Kidney (tissue), 14 donors: ENCODE measurements around the gene SEPTIN12. TPM values are rescaled to one million over a fixed set of nuclear protein-coding genes. Genes with fewer than 3 reads are reported as not detected.

Experiments used
- DNase-seq, 5 donors: peaks; one replicate each; pipeline ENCODE4 v3.0.0-alpha.2; 2013 to 2020
- FAIRE-seq: peaks from 2 replicates; lab custom pipeline; 2012; peaks lifted over from hg19 to GRCh38; lab: Jason Lieb, UNC
- H3K27ac ChIP-seq, 2 donors: one replicate each; pipeline ENCODE4 v1.7.0; 2013; ENCODE audit warnings: low read depth in 2 of 2, low read length in 2 of 2, inconsistent platforms in 1 of 2
- H3K27me3 ChIP-seq: one replicate; pipeline ENCODE4 v1.7.1; 2013; ENCODE audit warnings: low read length, inconsistent platforms; ENCODE audit not compliant: control insufficient read depth, insufficient read depth
- H3K36me3 ChIP-seq, 3 donors: one replicate each; pipeline versions ENCODE4 v1.7.0 to v1.7.1; 2013; ENCODE audit warnings: low read length in 3 of 3, control low read depth in 1 of 3, inconsistent platforms in 1 of 3; ENCODE audit not compliant: insufficient read depth in 3 of 3, control insufficient read depth in 2 of 3
- H3K4me1 ChIP-seq, 3 donors: one replicate each; pipeline versions ENCODE4 v1.7.0 to v1.7.1; 2013; ENCODE audit warnings: low read length in 3 of 3, inconsistent platforms in 1 of 3, low read depth in 1 of 3; ENCODE audit not compliant: control insufficient read depth in 2 of 3, insufficient read depth in 2 of 3
- H3K4me3 ChIP-seq, 3 donors: one replicate each; pipeline versions ENCODE4 v1.7.0 to v1.8.1; 2013; ENCODE audit warnings: low read length in 3 of 3, control low read depth in 1 of 3, inconsistent platforms in 1 of 3
- H3K9ac ChIP-seq, 3 donors: one replicate each; pipeline versions ENCODE4 v1.7.0 to v1.7.1; 2013; ENCODE audit warnings: low read length in 3 of 3, control low read depth in 1 of 3, inconsistent platforms in 1 of 3
- H3K9me3 ChIP-seq, 3 donors: one replicate each; pipeline versions ENCODE4 v1.7.0 to v1.7.1; 2013; ENCODE audit warnings: low read length in 3 of 3, control low read depth in 1 of 3, inconsistent platforms in 1 of 3; ENCODE audit not compliant: control insufficient read depth in 2 of 3, insufficient read depth in 1 of 3
- CTCF ChIP-seq: IDR thresholded peaks from 3 replicates; pipeline ENCODE4 v1.5.1; 2012; ENCODE audit warnings: mild to moderate bottlenecking, moderate library complexity, borderline replicate concordance; ENCODE audit not compliant: insufficient read depth; ENCODE audit errors: extremely low read depth
- intact Hi-C: fragments of 100-400 bp; cut with DNase I; formaldehyde crosslinking; loops from one replicate; pipeline ENCODE4 v1.11.1; 2022
- polyA plus RNA-seq: library from polyadenylated mRNA; stranded (reverse); fragments of 350-450 nt; fragmentation: Illumina TruSeq; extraction: RNeasy Lipid Tissue Mini Kit (QIAGEN cat#74804); gene quantifications from one replicate; pipeline ENCODE4 v1.2.3, GENCODE V29; 2014; ENCODE audit warnings: low read depth, low replicate concordance; ENCODE audit not compliant: insufficient read depth
- total RNA-seq: library from RNA; stranded (reverse); fragmentation: NEBNext Ultra II Directional; extraction: Animal tissue kit (Norgen Biotek cat#: 25700); gene quantifications from one replicate; pipeline ENCODE4 v1.2.1, GENCODE V29; 2021
- donor health status: control.
- donor health status: control.
- donor health status: control.
- donor health status: control.
- donor health status: control.
- donor health status: DM: yes; HTN: yes; CAD: no.
- donor health status: Normal renal cell carcinoma (clear cell type).

Gene SEPTIN12
- total and polyA plus RNA-seq, 2 donors from 2014 or later = not detected

GRCh38 chr16:4798456-4798855 lies 10.3 kb upstream of the SEPTIN12 start:
- no peak overlapping the region for H3K27ac ChIP-seq
- DNase-seq = peak in 1 of 5 donors; percentile 71
- FAIRE-seq = no peak

GRCh38 chr16:4797805-4798252 lies 9.7 kb upstream of the SEPTIN12 start:
- Histone ChIP-seq H3K27ac (no peak overlapping the region), H3K36me3 (peaks cover 0 to 10% (median 2%) of the 10 kb centered on the region in 3 donors), H3K9me3 (no peaks in the 10 kb centered on the region), H3K4me3 (no peak overlapping the region), H3K27me3 (no peaks in the 10 kb centered on the region), H3K9ac (no peak overlapping the region), H3K4me1 (peaks cover 0 to 14% (median 0%) of the 10 kb centered on the region in 3 donors)
- TF ChIP-seq CTCF = no peak
- peak in 1 of 5 donors; percentile 68 for DNase-seq
- intact Hi-C loops = no loop called here
- FAIRE-seq = no peak

More at GRCh38 chr16:4798456-4798855, 10.3 kb upstream of the SEPTIN12 start:
- Histone ChIP-seq H3K4me1 (peaks cover 0 to 14% (median 0%) of the 10 kb centered on the region in 3 donors), H3K27me3 (no peaks in the 10 kb centered on the region), H3K9me3 (no peaks in the 10 kb centered on the region), H3K36me3 (peaks cover 0 to 10% (median 2%) of the 10 kb centered on the region in 3 donors), H3K4me3 (no peak overlapping the region), H3K9ac (no peak overlapping the region)
- TF ChIP-seq CTCF = no peak
- intact Hi-C loops = no loop called here

GRCh38 chr16:4796982-4797804 lies 9.0 kb upstream of the SEPTIN12 start:
- no peaks in the 10 kb centered on the region for H3K27me3 ChIP-seq
- H3K9me3 ChIP-seq = no peaks in the 10 kb centered on the region
- intact Hi-C loops = no loop called here
- DNase-seq = peak in 1 of 5 donors; percentile 63
- peaks cover 0 to 10% (median 2%) of the 10 kb centered on the region in 3 donors for H3K36me3 ChIP-seq
- TF ChIP-seq CTCF = no peak
- no peak overlapping the region for H3K4me3 ChIP-seq
- H3K9ac ChIP-seq = no peak overlapping the region
- no peak overlapping the region for H3K27ac ChIP-seq
- no peak for FAIRE-seq
- H3K4me1 ChIP-seq = peaks cover 0 to 14% (median 0%) of the 10 kb centered on the region in 3 donors
